Body of pancreas (tissue), 4 donors: Measurements from ENCODE around the gene MRPS11.

Source experiments
- CTCF ChIP-seq, 7 experiments: fragments of 450-650 bp in 4 of 7; fragments of 200-600 bp in 3 of 7; sonication (generic) in 3 of 7; IDR thresholded peaks; one replicate each; pipeline ENCODE4 v1.5.1; 2016 to 2019; ENCODE audit warnings: antibody characterized with exemption in 7 of 7
- POLR2A ChIP-seq, 3 donors: fragments of 450-650 bp; IDR thresholded peaks; one replicate each; pipeline ENCODE4 v1.6.1; 2016; ENCODE audit warnings: antibody characterized with exemption in 3 of 3, mild to moderate bottlenecking in 2 of 3

DNA sequence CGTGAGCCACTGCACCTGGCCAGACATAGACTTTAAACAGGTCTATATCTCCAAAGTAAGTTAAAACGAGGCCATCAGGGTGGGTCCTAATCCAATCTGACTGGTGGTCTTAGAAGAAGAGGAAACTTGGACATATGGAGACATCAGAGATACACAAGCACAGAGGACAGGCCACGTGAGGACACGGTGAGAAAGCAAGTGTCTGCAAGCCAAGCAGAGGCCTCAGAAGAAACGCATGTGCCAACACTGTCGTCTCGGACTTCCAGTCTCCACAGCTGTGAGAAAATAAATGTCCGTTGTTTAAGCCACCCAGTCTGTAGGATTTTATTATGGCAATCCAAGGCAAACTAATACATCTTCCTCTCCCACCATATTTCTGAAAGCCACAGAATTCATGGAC is 44.2 kb upstream of the MRPS11 start:
- TF ChIP-seq CTCF (IDR thresholded peaks at IDR 0.05) (no peak), POLR2A (IDR thresholded peaks at IDR 0.05) (no peak)
